Inferior parietal cortex (tissue), 1 donor: Measurements from ENCODE around the gene PDE6A.
"Not testable (repeated sequence)": the region's sequence is repeated elsewhere in the genome, so short reads cannot be mapped to it uniquely, and the experiment has no call there.

Experiments used
- DNase-seq: peaks from one replicate; pipeline ENCODE4 v3.0.0-alpha.2; 2016; ENCODE audit errors: extremely low spot score

The PDE6A gene

DNA sequence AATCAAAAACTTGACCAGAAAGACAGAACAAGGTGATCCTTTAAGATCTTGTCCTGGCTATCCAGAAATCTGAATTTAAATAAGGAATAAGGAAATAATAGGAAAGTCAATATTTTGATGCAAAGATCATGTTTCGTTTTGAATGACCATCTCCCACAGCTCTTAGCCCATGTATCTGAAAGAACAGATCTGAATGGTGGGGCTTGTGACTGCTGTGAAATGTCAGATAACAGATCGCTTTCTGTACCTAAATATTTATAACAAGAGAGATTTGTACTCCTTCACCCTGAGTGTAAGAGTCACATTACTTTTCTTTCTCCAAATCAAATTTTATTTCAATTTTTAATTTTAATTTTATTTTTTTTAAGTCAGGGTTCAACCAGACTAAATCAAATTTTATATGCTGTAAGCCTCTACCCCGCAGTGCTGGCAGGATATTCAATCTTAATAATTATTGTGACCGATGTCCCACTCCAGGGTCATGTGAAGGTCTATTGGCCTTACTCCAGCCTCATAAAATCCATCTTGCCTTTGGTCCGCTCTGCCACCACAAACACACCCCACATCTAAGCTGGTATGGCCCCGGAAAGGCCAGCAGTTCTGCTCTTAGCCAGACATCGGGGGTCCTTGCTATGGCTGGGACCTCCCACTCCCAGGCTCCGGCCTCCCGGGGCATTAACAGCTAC lies 9.0 kb upstream of the PDE6A start:
- DNase-seq = no peak

- no peak for DNase-seq
Measured at GRCh38 chr5:149951138-149951749, 6.7 kb upstream of the PDE6A start.

- no peak for DNase-seq
Measured at GRCh38 chr5:149948993-149949392, 4.4 kb upstream of the PDE6A start.

DNA sequence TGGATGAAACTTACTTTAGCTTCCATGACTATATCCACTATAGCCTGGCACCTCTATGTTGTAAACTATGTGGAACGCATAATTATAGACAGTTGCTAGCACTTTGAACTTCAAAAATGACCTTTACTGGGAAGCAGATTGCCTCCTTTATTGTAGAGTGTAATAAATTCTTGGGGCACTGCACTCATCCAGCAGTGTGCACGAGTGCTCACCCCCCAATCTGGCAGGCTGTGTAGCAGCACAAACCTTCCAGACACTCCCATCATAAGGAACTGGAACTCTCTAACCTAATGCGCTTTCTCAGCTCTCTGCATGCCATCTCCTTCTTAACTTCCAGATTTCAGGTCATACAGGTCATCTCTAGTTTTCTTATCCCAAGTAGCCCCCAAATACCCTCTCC lies 1.5 kb upstream of the PDE6A start:
- no peak for DNase-seq

GRCh38 chr5:149943177-149943949 lies 1.2 kb downstream of the PDE6A start:
- DNase-seq = not testable (repeated sequence)

DNA sequence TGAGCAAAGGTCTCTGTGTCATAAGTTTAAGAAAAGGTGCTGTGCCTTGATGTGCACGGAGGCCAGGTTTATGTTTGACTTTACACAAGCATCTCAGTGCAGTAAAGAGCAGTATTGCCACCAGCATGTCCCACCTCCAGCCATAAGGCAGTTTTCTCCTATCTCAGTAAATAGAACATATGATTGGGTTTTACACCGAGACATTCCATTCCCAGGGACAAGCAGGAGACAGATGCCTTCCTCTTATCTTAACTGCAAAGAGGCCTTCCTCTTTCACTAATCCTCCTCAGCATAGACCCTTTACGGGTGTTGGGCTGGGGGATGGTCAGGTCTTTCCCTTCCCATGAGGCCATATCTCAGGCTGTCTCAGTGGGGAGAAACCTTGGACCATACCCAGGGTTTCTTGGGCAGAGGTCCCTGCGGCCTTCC lies 1.8 kb downstream of the PDE6A start:
- DNase-seq = not testable (repeated sequence)

DNA sequence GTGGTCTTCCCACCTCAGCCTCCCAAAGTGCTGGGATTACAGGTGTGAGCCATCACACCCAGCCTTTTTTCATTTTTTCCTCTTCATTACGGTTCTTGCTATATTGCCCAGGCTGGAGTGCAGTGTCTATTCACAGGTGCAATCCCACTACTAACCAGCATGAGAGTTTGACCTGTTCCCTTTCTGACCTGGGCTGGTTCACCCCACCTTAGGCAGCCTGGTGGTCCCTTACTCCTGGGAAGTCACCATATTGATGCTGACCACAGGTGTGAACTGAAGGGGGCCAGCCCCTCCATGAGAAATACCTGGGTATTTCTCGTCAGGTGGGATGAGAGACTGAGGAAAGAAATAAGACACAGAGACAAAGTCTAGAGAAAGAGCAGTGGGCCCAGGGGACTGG lies 2.4 kb downstream of the PDE6A start:
- DNase-seq = no peak

- DNase-seq = no peak
Measured at GRCh38 chr5:149941795-149942194, 2.8 kb downstream of the PDE6A start.

DNA sequence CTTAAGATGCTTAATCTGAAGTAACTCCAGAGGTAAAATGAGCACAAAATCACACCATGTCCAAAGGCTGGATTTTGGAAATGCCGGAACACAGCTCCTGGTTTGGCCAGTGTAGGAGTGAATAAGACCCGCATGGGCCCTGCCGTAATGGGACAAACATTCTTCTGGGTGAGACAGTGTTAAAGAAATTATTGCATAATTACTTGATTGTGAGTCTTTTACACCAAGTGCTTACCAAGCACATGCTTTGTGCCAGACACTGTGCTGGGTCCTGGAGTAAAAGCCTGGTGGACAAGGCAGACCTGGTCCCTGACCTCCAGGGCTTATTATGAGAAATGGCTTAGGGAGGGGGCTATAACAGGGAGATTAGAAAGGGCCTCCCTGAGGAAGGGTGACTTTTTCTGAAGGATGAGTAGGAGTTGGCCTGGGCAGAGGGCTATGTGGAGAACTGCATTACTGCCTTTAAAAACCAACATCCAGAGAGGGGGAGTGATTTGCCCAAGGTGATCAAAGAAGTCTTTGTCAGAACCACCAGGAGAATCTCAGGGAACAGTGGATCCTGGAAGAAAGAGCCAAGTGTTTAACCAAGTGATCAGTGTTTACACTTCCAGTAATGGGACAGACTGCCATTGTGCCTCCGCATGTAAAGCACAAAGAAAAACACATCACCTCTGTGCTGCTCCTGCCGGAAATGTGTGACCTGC lies 3.5 kb downstream of the PDE6A start:
- no peak for DNase-seq

- no peak for DNase-seq
Measured at GRCh38 chr5:149940077-149940574, 4.5 kb downstream of the PDE6A start.

DNA sequence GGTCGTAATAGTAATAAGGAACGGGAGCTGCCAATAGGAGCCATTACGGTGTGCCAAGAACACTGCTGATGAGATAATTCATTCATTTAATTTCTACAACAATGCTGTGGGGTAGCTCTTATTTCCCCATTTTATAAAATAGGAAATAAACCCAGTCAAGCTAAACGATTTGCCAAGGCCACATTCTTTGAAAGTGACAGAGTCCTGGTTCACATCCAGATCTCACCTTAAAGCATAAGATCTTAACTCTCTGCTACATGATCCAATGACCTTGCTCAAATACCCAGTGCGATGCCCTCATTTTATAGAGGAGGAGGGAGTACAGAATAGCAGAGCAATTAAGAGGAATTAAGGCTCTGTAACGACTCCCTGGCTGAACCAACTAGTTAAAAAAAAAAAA lies 5.0 kb downstream of the PDE6A start:
- no peak for DNase-seq

DNA sequence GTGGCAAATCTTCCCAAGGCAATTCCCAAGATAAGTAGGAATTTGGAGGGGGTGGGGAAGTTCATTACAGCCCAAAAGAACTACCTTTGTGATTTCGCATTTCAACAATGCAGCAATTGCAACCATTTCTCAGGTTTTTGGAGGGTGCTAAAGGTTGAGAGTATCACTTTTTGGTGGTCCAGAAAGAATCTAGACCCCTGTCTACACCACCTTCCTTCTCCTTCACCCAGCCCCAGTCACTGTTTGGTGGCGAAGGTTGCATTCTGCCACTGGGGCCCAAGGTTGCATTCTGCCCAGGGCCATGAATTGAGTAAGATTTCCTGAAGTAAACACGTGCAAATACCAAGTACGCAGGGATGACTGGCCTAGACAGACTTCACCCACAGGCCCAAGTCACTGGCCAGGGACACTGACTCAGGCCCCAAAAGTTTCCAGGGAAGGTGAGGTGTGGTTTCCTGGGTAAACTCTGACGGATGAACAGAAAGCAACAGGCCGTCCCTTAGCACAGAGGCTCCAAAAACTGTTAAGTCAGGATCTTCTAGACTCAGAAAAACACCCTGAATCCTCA lies 5.7 kb downstream of the PDE6A start:
- no peak for DNase-seq

GRCh38 chr5:149938279-149938678 lies 6.3 kb downstream of the PDE6A start:
- DNase-seq = no peak

GRCh38 chr5:149937610-149938009 lies 7.0 kb downstream of the PDE6A start:
- DNase-seq = no peak

- no peak for DNase-seq
Measured at GRCh38 chr5:149936700-149937091, 7.9 kb downstream of the PDE6A start.

DNA sequence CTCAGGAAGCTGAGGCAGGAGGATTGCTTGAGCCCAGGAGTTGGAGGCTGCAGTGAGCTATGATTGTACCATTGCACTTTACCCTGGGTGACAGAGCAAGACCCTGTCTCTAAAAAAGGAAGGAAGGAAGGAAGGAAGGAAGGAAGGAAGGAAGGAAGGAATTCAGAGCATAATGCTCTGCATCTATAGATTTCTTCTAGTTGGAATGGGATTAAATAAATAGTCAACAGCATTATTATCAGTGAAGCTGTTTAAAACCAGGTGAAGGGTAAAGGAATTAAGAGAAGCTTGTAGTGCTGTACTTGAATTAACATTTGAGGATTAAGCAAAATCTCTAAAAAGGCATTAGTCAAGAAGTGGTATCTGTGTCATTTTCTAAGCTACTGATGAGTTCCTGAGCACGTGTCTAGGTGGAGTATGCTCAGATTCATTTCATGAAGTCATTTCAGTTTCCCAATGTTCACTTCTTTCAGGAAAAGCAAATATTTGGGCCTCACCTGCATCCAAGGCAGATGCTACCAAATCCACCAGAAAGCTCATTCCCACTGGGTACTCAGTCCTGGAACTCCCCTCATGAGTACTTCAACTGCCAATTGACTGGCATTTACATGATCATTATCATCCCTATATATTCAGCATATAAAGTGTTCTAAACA lies 8.4 kb downstream of the PDE6A start:
- no peak for DNase-seq

DNA sequence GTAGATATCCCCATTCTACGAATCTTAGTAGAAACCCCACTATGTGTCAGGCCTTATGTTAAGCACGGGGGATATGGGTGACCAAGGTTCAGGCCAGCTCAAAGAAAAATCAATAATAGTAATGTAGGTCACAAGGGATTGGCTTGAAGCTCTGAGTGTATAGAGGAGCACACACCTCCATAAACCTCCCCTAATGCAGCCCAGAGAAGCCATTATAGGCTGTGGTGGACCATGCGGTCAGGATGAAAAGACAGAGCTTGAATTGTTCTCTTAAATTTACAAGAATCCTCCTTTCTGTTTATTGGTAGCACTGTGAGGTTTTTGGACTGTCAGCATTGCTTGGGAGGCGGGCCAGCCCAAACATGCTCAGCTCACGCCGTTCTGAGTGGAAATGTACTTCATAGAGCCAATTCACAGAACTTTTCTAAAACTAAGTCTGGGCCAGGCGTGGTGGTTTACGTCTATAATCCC lies 9.1 kb downstream of the PDE6A start:
- DNase-seq = no peak

DNA sequence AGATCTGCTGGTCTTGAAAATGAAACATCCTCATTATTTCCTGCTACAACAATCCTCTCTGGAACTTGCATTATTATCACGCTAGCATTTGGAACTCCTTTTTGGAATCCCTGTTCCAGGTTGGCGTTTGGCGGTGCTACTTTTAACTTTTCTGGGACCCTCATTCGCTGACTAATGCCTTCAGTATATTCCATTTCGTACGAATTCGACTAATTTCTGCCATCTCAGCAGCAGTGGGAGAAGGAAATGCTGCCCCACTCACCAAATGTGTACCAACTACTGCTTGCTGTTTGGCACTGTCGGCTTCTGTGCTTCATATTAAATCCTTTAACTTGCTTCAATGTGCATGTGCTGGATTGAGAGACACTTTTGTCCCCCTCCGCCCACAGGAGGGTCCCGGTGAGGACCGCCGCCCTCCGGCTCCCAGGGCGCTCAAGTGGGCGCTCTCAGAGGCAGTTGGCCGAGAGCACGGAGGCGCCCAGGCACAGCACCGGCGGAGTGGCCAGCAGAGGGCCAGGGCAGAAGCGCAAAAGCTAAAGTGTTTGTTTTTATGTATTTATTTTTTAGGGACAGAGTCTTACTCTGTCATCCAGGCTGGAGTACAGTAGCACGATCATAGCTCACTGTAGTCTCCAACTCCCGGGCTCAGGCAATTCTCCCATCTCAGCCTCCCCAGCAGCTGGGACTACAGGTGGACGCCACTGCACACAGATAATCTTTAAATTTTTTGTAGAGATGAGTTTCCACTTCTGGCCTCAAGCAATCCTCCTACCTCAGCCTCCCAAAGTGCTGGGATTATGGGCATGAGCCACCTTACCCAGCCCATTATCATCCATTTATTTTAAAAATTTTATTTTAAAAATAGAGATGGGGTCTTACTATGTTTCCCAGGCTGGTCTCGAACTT lies 11.9 kb downstream of the PDE6A start:
- DNase-seq = no peak

- DNase-seq = no peak
Measured at GRCh38 chr5:149931992-149932436, 12.6 kb downstream of the PDE6A start.
